T-helper 1 cell treated with Interleukin-12 subunit alpha and Interleukin-12 subunit beta and Interleukin-4 antibody, amounts not matched to agents 30 ng/mL and 1 ng/mL, for 36 hours (primary cell): ENCODE measurements around the gene IWS1. TPM values are rescaled to one million over a fixed set of nuclear protein-coding genes. Genes with fewer than 3 reads are reported as not detected.
"Not testable (repeated sequence)": the region's sequence is repeated elsewhere in the genome, so short reads cannot be mapped to it uniquely, and the experiment has no call there.

ENCODE experiments used
- intact Hi-C: fragments of 100-400 bp; cut with micrococcal nuclease; formaldehyde crosslinking; loops from one replicate; pipeline ENCODE4 v1.15.1; 2024
- total RNA-seq: library from RNA; stranded (reverse); gene quantifications from 2 replicates; pipeline ENCODE4 v1.2.3, GENCODE V29; 2022

IWS1 gene
- total RNA-seq, 1 donor from 2014 or later = 42.9 TPM

DNA sequence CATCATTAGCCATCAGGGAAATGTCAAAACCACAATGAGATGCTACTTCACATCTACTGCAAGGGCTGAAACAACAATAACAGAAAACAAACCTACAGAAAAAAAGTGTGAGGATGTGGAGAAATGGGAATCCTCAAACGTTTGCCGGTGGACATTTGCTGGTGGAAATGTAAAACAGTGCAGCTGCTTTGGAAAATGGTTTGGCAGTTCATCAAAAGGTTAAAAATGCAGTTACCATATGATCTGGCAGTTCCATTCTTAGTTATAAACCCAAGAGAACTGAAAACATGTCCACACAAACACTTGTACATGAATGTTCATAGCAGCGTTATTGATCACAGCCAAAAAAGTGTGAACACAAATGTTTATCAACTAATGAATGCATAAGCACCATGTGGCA is 63.8 kb downstream of the IWS1 start:
- intact Hi-C loops = no loop called here

DNA sequence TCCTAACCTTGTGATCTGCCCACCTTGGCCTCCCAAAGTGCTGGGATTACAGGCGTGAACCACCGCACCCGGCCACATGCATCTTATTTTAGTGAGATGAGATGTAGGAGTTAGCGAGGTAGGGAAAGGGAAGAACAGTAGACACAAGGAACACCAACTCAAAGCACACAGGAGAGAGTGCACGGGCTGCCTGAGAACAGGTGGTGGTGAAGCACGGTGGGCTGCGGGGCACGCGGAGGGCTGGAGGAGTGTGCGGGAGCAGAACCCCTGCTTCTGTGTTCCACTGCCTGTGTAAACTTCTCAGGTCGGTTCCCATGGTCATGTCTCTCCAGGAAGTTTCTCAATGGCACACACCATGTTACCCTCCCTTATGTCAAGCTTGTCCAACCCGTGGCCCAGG is 69.3 kb downstream of the IWS1 start:
- intact Hi-C loops = no loop called here

DNA sequence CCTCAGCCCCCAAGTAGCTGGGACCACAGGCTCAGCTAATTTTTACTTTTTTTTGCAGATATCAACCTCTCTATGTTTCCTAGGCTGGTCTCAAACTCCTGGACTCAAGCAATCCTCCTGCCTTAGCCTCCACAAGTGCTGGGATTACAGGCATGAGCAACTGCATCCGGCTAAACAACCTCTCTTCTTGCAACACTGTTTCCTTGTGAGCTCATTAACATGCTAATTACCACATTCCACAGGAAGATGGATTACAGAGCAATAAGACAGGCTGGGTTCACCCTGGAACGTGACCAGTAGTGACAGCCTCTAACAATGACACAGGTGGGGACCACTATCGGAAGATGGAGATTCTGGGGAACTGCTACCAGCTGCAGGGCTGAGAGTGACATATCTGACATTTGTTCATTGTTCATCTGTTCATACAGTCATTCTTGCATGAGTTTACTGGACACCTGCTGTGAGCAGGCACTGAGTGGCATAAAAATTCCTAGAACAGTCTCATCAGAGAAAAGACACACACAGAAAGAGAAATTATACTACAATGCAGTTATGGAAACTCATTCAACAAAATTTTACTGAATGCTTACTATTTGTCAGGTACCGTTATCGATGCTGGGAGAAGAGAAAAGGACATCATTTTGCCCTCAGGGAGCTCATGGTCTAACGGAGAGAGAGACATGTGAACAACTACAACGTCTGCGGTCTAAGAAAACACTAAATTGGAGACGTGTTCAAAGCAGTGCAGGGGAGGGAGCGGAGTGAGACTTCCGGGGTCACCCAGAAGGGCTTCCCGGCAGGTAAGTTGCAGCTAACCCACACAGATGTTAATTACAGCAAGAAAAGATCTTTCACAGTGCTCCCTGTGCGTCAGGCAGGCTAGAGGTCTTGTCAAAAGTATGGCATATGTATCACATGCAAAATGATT is 70.5 kb downstream of the IWS1 start:
- intact Hi-C loops = no loop called here

DNA sequence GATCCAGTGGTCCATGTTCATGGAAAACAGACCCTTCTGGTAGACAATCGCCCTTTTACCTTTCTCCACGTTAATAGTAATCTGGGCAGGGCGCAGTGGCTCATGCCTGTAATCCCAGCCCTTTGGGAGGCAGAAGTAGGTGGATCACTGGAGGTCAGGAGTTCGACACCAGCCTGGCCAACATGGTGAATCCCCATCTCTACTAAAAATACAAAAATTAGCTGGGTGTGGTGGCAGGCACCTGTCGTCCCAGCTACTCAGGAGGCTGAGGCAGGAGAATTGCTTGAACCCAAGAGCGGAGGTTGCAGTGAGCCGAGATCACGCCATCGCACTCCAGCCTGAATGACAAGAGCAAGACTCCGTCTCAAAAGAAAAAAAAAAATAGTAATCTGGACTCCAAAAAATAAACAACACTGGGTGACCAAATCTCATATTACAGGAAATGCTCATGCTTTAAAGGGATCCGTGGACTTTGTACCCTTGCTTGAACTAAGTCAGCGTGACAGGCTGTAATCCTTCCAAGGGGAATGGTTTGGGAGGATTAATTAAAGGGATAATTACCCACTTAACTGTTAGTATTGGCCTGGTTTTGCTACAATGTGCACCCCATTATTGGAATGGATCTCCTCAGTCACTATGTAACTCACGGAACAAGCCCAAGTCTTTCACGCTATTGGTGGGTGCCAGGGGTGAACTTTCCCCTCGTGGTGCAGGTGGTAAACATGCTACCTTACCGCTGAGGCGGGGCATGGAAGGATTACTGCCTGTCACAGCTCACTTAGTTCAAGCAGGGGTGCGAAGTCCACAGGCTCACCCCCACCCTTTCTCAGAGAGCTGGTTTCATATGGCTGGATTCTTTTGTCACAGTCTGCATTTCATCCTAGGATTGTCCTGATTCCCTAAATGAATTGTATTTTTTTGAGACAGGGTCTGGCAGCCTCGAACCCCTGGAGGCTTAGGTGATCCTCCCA is 71.4 kb downstream of the IWS1 start:
- intact Hi-C loops = no loop called here

DNA sequence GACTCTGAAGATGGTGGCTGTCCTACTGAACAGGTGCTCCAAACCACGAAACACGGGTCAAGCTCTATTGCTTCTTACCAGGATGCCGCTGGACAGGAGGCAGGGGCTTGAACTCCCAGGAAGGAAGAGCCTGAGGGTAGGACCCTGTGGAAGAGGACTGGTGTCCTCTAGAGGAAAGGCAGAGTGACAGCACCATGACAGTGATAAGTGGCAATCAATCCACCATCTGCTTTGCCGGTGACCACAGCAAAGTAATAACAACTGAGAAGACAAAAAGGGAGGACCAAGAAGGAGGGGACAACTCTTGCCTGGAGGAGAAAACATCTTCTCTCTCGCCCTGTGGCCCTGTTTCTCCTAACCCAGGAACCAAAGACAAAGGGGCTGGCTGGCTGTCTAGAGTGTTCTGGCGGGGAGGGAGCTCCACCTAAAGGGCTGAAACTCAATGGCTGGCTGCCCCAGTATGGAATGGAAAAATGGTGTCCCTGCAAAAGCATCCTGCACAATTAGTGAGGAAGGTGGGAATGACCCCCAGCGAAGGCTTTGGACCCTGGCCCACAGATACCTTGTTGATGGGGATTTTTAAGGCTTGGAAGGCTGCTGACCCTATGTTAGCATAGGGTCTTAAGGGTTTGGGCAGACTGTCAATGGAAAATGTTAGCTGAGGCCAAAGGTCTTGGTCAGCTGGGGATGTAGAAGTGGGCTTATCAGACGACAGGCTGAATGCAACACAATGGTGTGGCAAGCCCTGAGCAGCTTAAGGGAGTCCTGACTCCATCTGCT is 72.7 kb downstream of the IWS1 start:
- intact Hi-C loops = loop anchor here (1.0 kb wide), 1 partner anchor 98 kb away; no protein-coding TSS in a partner anchor

DNA sequence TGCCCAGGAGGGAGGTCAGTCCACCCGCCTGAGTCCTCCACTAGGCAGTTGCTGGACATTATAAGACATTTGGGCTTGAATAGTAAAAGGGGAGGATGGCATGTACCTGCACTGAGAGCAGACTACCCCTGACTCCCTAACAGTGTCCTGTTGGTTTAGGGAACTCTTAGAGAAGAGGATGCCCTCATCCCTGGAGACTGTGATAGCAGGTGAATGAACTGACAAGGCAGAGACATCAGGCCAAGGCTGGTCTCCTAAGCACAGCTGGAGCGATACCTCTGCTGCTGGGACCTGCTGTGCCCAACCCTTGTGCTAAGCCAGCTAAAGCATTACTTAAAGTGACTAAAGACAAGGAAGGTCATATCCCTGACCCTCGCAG is 73.3 kb downstream of the IWS1 start:
- intact Hi-C loops = loop anchor here (1.0 kb wide), 1 partner anchor 98 kb away; no protein-coding TSS in a partner anchor

DNA sequence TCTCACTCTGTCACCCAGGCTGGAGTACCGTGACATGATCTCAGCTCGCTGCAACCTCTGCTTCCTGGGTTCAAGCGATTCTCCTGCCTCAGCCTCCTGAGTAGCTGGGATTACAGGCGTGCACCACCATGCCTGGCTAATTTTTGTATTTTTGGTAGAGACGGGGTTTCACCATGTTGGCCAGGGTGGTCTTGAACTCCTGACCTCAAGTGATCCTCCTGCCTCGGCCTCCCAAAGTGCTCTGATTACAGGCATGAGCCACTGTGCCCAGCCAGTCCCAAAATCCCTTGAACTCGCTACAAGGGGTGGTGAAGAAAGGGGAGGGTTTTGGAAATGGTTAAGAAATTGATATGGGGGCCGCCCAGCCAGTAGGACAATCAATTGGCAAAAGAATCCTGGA is 73.9 kb downstream of the IWS1 start:
- intact Hi-C loops = not testable (repeated sequence)

DNA sequence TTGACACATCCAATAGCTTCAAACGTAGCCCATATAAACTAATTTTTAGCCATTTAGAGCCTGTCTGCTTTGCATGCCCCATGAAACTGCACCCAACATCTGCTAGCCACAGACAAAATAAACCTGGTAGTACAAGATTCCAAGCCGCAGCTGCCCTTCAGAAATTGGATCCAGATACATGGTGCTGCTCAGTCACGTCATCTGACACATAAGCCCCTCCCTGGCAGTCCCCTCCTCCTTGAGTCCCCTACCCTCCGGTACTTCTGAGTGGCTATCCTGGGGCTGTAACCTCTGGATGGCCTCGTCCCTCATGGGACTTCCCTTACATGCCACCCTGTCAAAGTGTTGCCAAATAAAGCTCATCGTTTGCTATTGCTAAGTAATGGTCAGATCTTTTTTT is 74.3 kb downstream of the IWS1 start:
- intact Hi-C loops = no loop called here

DNA sequence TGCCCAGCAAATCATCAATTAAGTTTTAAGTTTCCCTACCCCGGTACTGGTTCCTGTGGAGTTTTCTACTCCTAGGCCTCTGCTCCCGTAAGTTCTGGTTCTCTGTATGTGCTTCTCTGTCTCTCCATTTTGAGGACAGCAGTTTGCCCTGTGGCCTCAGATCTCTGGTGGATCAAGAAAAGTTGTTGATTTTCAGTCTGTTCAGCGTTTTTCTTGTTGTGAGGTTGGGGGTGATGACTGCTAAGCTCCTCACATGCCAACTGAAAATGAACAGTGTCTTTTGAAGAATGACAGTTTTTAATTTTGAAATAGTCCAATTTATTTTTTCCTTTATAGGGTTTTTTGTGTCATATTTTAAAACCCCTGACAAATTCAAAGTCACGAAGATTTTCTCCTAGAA is 76.4 kb downstream of the IWS1 start:
- intact Hi-C loops = no loop called here

DNA sequence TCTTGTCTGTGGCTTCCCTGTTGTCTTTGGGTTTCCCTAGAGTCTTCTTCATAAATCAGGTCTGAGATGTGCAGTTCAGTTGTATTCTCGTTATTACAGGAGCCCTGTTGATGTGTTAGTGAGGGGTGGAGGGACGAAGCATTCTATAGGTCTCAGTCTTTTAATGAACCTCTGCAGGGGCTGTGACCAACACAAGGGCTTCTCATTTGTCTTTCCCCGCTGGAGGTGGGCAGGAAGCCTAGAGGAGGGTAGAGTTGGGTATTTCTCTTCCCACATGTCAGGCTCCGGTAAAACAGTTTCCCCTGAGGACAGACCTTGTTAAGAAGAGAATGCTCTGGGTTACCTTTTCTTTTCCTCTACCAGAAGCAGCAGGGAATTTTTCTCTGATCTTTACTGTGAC is 76.9 kb downstream of the IWS1 start:
- intact Hi-C loops = no loop called here

DNA sequence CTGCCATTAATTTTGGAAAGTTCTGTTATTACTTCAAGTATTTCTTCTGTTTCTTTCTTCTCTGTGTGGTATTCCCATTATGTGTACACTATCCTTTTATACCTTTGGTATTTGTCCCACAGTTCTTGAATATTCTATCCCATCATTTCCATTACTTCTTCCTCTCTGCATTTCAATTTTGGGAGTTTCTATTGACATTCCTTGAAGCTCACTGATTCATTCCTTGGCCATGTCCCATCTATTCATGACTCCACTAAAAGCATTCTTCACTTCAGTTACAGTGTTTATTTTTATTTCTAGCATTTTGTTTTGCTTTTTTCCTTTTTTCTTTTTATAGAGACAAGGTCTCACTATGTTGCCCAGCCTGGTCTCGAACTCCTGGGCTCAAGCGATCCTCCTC is 77.8 kb downstream of the IWS1 start:
- intact Hi-C loops = no loop called here

DNA sequence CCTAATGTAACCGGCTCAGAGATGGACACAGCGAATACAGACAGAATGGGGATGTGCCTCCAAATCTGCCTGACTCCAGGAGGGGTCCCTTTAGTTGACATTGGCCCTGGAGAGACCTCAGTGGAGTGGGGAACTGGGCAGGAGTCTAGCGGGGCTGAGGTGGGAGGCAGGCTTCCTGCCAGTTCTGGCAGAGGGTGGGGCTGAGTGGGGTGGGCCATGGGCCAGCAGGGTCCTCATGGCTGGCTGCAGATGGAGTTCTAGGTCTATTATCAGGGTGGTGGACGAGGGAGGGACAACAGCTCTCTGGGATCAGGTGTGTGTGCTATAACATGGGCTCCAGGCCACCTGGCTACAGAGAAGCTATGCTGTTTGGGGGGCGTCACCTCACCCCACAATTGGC is 86.9 kb downstream of the IWS1 start:
- intact Hi-C loops = no loop called here

DNA sequence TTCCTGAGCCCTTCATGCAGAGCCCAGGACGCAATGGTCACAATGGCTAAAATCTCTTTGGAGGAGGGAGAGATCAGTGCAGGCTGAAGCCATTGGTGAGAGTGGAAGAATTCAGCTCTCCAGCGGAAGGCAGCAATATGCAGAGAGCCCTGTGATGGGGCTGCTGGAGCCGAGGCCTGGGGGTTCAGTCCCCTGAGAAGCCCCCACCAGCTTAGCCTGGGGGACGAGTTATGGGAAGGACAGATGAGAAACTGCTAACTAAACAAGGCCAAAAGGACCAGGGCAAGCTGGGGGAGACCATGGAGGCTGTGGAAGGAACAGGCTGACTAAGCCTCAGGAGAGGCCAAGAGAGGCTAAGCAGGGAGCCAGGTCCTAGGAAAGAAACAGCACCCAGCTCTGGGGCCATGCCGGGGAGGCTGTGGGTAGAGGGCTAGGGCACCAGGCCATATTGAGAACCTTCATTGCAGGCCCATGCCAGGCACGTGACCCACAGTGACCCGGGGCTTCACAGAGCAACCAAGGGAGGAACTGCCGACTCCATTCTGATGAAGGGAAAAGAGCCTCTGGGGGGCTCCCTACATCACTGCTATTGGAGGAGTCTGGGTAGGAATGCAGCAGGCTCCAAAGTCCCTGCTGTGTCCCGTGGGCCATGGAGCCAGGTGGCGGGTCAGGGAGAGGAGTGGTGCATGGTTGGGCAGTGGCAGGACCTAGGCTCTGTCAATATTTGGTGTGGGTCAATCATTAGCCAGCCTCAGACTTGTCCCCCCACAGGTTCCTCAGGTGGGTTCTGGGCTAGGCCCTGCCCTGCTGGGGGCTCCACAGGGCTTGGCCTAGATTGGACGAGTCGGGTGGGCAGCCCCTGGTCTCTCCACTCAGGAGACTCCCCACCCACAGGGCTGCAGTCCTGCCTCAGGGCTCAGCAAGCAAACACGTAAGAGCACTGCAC is 88.2 kb downstream of the IWS1 start:
- intact Hi-C loops = no loop called here

DNA sequence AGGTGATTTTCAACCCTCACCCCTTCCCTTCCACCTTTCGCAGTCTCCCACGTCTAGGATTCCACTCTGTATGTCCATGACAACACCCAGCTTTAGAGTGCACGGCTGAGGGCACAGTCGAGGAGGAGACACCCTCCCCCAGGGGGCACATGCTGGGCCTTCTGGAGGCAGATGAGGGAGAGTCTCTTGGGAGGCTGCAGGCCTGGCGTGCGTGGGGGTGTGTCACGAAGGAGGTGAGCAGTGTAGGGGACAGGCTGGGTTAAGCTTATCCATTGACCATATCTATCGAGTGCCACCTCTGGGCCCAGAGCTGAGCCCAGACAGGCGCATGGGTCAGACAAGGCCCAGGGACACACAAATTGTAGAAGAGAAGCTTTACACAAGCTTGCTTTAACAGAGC is 89.2 kb downstream of the IWS1 start:
- intact Hi-C loops = no loop called here

DNA sequence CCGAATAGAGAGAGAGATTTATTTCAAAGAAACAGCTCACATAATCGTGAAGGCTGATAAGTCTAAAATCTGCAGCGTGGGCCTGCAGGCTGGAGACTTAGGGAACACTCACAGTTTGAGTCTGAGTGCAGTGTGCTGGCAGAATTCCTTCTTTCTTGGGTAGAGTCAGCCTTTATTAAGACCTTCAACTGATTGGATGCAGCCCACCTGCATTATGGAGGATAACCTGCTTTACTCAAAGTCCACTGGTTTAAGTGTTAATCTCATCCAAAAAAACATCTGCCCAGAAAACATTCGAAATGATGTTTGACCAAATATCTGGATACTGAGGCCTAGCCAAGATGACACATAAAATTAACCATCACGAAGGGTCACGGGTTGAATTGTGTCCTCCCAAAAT is 91.8 kb downstream of the IWS1 start:
- intact Hi-C loops = no loop called here

DNA sequence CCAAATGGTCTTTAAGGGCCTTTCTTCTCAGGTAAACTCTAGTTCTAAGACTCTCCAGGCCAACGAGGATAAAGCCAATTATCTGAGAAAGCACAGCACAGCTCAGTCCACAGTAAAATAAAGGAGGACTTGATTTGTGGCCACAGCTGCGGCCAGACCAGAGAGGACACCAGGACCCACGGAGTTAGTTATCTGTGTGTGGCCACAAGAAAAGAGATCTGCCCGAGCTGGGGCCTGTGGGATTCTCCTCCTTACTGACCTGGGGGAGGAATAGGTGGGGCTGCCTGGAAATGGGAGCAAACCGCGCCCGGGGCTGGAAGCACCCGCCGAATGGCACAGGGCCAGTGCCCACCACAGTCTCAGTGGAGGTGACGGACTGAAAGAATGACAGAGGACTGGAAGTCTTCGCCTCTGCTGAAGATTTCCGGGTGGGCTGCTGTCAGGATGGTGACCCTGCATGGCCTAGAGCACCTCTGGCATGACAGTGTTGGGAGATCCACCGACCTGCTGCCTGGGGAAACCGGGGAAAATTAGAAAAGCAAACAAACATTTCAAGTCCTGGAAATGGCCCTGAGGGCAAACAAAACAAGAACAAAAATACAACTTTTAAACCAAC is 94.8 kb downstream of the IWS1 start:
- intact Hi-C loops = no loop called here
